ENCODE results near the gene MIGA2.

MIGA2 gene

GRCh38 chr9:129071526-129072126 is 35.2 kb downstream of the MIGA2 start:
- DNase-seq (ENCODE audit: low read depth) = no peak

DNA sequence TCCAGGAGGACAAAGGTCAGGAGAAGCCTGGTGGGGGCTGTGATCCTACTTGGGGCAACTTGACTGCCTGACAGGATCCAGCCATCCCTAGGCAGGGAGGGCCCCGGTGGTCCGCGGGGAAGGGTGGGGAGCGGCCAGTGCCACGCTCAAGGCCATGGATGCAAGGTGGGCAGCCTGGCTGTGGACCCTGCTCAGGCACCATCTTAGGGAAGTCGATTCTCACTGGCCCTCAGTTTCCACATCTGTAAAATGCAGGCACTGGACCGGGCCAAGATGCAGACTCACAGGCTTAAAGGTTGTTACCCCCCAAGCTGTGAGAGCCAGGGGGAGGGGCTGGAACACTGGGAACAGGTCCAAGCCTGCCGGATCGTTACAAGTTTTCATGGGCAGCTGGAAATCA is 35.7 kb downstream of the MIGA2 start:
- no peak for DNase-seq (ENCODE audit: low read depth)

- DNase-seq (ENCODE audit: low read depth) = no peak
Observed at GRCh38 chr9:129073404-129073803, 37.0 kb downstream of the MIGA2 start.

DNA sequence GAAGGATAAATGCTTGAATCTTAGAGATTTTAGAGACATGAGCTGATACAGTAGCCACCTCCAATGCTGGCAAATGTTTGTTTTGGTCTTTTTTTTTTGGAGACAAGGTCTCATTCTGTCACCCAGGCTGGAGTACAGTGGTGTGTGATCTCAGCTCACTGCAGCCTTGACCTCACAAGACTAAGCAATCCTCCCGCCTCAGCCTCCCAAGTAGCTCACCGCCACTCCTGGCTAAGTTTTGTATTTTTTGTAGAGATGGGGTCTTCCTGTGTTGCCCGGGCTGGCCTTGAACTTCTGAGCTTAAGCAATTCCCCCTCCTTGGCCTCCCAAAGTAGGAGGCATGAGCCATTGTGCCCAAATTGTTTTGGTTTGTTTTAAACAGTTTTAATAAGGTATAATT is 37.7 kb downstream of the MIGA2 start:
- DNase-seq (ENCODE audit: low read depth) = no peak

DNA sequence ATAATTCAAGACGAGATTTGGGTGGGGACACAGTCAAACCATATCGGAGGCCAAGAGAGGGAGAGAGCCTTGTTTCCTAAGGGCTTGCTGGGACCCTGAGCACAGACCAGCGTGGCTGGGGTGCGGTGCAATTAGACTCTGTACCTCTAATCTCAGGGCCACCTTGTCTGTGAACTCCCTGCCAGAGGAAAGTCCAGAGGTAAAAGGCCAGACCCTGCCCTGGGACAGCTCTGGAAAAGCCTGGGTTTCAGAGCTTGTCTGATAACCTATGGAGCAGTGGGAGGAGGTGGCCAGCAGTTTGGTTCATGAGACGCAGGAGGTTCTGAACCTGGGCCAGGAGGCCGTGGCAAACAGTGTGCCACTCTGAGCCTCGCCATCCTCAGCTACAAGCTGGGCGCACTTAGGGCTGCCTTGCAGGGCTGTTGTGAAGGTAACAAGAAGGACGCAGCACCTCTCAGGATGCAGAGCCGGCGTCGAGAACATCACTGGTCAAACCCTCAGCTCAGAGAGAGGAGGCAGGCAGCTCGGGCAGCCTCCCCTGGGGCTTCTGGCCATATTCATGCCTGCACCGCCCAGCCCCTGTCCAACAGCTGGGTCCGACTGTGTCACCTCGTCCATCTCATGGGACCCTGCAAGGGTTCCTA is 39.7 kb downstream of the MIGA2 start:
- no peak for DNase-seq (ENCODE audit: low read depth)

DNA sequence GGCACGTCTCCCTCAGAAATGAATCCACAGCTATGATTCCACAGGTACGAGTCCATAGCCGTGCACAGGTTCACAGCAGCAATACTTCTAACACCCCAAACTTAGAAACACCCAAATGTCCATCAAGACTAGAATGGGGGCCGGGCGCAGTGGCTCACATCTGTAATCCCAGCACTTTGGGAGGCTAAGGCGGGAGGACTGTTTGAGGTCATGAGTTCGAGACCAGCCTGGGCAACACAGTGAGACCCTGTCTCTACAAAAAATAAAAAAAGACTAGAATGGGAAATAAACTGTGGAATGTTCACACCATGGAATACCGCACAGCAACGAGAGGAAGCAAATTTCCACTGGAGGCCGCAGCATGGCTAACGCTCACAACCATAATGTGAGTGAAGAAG is 40.2 kb downstream of the MIGA2 start:
- no peak for DNase-seq (ENCODE audit: low read depth)

DNA sequence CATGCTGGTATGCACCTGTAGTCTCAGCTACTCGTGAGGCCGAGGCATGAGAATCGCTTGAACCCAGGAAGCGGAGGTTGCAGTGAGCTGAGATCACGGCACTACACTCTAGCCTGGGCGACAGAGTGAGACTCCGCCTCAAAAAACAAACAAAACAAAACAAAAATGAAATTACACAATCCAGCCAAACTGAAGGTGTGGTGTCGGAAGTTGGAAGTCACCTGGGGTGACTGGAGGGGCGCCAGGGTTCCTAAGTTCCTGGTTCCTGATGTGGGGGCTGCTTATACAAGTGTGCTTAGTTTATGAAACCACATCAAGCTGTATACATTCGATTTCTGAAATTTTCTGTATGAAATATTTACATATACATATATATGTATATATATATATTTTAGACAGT is 40.8 kb downstream of the MIGA2 start:
- DNase-seq (ENCODE audit: low read depth) = no peak

GRCh38 chr9:129078691-129079503 is 42.5 kb downstream of the MIGA2 start:
- no peak for DNase-seq (ENCODE audit: low read depth)

- no peak for DNase-seq (ENCODE audit: low read depth)
Observed at GRCh38 chr9:129079829-129080228, 43.4 kb downstream of the MIGA2 start.

DNA sequence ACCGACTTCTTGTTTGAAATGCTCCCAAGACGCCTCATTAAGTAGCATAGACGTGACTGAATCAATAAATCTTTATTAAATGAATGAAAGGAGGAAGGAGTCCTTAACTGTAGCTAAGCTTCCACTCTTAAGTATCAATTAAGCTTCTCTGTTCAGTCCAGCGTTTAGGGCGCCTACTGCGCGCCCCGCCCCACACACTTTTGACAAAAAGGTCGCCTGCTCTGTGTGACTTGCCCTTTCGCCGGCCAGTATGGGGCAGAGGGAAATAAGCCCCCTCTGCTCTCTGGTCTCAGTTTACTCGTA is 43.8 kb downstream of the MIGA2 start:
- DNase-seq (ENCODE audit: low read depth) = no peak

DNA sequence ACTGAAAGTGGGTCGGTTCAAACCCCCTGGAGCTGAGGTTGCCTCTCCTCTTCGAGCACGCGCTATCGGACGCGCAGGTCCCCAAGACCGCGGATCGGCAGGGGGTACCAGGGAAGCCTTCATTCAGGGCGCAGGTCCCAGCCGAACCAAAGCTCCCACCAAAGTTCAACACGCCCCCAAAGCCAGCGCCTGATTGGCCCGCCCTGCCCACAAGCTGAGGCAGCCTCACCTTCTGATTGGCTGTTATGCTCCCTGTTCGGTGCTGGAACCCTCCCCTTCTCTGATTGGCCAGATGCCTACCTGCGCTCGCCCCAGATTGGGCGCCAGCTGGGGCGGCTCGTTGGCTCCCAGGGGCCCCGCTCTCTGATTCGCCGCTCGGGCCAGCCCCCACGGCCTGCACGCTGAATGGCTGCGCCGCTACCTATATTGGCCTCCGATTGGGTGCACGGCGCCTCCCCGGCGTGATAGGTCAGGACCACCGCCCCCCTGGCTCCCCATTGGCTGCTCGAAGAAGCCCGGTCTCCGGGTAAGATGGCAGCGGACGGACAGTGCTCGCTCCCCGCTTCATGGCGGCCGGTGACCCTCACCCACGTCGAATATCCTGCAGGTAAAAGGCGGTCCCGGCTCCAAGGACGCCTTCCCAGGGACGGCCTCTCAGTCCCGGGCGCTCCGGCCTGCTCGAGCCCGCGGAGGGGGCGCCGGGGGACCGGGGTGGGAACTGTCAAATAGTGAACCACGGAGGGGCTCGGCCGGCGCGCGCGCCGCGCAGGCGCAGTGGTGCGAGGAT is 44.4 kb downstream of the MIGA2 start, which contains the start of gene DOLPP1:
DOLPP1 (plus strand) TSS at position 511 of the 787 bp plus-strand sequence; CDS start at position 532, 21 bp downstream.
- peak; percentile 92 for DNase-seq (ENCODE audit: low read depth)

DNA sequence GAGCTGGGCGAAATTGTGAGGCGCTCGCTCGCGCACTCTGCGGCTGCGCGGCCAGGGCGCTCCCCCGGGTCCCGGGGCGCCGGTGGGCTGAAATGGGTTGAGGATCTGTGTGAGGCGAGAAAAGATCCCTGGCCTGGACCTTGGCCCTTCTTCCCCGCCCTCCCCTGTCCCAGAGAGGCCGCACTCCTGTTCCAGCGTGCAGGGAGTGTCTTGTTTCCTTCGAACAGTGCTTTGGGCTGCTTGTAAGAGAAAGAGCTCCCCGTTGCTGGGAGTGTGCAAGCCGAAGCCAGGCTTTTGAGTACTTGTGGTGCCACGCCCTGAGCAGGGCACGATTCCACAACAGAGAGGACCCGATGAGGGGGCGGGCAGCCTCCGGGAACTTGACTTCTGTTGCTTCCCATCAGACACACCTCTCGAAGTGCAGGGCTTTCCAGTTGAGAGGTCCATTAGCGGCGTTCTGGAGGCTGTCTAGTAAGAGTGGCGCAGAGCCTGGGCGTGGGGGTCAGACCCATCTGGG is 45.0 kb downstream of the MIGA2 start:
- DNase-seq (ENCODE audit: low read depth) = no peak

DNA sequence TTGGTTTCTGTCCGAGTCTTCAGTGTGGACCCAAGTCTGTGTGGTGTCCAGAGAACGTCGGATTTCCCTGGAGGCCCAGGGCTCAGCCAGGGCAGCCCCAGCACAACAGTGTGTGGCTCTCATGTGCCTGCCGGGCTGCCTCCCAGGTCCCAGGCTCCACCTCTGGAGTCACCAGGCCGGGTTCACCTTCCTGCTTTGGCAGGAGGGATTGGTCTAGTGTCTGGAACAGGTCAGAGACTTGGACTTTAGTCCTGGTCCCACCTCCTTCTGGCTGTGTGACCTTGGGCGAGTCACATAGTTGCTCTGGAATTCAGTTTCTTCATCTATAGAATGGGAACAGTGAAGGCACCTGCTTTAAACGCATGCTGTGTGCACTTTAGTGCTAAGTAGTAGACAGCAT is 47.7 kb downstream of the MIGA2 start:
- no peak for DNase-seq (ENCODE audit: low read depth)

DNA sequence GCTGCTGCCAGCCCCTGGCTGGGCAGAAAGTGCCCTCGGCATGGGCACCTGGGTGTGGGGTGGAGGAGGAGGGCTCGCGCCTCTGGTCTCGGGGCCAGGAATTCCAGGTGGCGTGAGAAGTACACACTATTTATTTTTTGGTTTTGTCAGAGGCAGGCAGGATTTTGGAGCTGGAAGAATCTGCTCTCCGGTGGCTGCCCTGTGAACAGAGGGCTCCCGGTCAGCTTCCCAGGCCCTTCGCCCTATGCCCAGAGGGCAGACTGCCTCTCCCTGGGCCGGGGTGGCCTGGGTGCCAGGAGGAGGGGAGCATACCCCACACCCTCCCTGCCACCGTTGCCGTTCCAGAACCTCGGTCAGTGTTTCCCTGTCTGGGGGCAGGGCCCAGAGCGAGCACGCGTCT is 52.8 kb downstream of the MIGA2 start:
- no peak for DNase-seq (ENCODE audit: low read depth)

DNA sequence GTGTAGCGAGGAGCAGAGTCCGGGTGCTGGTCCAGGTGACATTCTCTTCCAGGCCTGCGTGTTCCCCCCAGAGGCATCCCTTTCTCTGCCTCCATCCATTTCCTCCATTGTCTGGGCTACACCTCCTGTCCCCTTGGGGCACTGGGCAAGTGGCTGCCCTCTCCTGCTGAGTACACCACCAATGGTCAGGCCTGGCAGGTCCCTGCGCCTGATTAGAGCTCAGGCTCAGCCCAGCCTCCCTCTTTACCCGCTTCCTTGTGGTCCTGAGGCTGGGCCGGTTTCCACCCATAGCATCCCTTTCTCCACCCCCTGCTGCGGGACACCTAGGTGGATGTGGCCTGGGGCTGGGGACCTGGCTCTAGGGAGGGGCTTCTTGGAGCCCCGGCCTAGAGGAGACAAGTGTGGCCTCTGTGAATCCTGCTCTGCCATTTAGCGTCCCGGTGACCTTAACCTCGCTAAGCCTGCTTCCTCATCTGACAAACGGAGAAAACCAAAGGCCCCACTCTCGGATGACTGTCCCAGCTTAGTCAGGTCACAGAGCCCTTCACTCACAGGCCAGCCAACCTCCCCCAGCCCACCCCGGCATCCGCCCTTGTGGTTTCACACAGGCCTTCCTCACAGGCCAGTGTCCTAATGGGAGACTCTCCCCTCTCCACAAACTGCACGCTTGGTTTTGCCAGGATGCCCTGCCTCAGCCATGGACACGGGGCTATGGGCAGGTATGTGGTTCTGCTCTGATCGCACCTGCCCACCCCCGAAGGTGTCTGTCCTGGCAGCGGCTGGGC is 57.4 kb downstream of the MIGA2 start:
- DNase-seq (ENCODE audit: low read depth) = no peak

DNA sequence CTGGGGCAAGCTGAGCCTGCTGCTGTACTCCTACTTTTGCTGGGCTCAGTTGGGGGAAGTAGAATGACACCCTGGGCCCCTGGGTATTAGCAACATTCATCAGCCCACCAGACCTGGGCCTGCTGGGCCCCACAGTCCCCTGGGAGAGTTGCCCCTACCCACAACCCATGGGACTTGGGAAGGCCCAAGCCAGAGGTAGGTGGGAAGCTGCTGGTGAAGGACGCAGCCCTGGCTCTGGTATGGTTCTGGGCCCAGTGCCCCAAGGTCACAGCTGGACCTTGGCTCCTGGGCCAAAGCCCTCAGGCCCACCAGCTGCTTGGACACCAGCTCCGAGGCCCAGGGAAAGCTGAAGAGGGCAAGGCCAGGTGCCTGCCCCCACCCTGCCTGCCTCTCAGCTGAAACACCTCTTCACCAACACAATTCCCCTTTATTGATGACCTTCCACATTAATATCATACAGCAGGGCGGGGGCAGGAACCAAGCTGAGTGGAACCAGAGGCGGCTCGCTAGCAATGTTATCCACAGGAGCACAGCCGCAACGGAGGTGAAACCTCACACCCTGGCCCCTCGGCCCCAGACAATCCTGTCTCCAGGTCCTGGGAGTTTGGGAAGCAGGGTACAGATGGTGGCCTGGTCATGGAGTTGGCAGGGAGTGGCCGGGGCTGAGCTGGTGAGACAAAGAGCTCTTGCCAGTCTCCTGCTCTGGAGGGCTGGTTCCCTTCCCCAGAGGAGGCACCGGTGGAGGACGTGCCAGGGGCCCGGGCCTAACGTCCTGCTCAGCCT is 58.2 kb downstream of the MIGA2 start:
- DNase-seq (ENCODE audit: low read depth) = no peak

- no peak for DNase-seq (ENCODE audit: low read depth)
Observed at GRCh38 chr9:129095170-129095667, 58.8 kb downstream of the MIGA2 start.

DNA sequence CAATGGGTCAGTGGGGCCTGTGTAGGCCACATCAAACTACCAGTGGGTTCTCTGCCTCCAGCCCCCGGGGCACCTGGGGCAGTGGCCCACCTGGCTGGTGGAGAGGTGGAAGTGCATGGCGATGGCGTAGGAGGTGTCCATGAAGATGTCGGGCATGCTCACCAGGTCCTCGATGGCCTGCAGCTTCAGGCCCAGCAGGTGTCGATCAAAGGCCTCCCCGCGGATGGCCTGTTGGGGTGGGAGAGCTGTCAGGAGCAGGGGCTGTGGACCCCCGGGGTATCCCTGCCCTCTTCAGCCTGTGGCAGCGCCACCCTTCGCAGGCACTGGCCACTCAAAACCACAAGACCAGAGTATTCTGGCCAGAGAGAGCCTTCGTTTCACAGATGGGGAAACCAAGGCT is 59.5 kb downstream of the MIGA2 start:
- DNase-seq (ENCODE audit: low read depth) = no peak

- DNase-seq (ENCODE audit: low read depth) = no peak
Observed at GRCh38 chr9:129097671-129098306, 61.4 kb downstream of the MIGA2 start.

DNA sequence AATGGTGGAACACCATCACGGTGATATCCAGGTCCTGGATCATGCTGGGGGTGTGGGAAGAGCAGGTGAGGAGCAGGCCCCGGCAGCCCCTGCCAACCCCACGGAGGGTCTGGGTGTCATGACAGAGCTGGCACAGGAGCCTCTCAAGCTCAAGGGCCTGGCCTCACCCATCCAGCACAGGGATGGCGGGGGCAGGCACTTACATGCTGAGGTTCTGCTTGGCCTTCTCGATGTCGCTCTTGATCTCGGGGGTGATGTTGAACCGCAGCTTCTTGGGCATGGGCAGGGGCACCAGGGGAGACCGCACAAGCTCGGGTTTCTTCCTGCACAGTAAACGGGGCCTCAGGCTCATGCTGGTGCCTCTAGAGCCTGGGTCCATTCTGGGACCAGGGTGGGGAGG is 61.9 kb downstream of the MIGA2 start:
- no peak for DNase-seq (ENCODE audit: low read depth)

Data from stimulated activated CD8-positive, alpha-beta memory T cell treated with anti-CD3 and anti-CD28 coated beads, Interleukin-15, amount 100 ng/mL, for 1 hour (primary cell).